Lung microvascular endothelial cell (primary cell): ENCODE measurements around the gene GASK1A. TPM values are rescaled to one million over a fixed set of nuclear protein-coding genes. Genes with fewer than 3 reads are reported as not detected.
"Not testable (repeated sequence)": the region's sequence is repeated elsewhere in the genome, so short reads cannot be mapped to it uniquely, and the experiment has no call there.

Experiments used
- DNase-seq, 2 donors: peaks; one replicate each; pipeline versions ENCODE4 v3.0.0 to v3.0.0-alpha.2; 2010; ENCODE audit warnings: low read depth in 2 of 2
- total RNA-seq: library from RNA; depleted of rRNA; stranded (reverse); fragments of >200 nt; gene quantifications from 2 replicates; pipeline ENCODE4 v1.2.1, GENCODE V29; 2014

Gene GASK1A
- total RNA-seq = not detected in 2 replicates

- DNase-seq = peak in 1 of 2 donors; percentile 8
Observed at GRCh38 chr3:42979044-42979972, at the start of gene GASK1A. Gene GASK1A (plus strand): TSS chr3:42979311. CDS start chr3:42979643, 332 bp downstream.

DNA sequence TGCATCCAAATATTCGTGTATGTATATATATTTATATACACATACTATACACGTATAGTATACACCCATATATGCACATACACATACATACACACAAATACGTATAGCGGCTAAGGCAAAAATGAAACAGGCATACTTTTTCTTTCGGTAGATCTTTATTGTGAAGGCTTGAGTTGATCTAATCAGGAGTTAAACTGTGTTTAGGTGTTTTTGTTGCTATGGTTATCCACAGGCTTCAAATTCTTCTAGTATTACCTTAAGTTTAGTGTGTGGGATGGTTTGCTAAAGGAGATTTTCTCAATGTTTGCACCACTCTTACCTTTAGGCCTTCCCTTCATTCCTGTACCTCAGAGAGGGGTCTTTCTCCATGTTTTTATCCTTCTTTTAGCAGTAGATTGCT lies 45.0 kb upstream of the GASK1A start:
- no peak for DNase-seq

GRCh38 chr3:42934910-42935309 lies 44.2 kb upstream of the GASK1A start:
- no peak for DNase-seq

GRCh38 chr3:42935472-42935871 lies 43.6 kb upstream of the GASK1A start:
- no peak for DNase-seq

- no peak for DNase-seq
Observed at GRCh38 chr3:42936157-42936981, 42.7 kb upstream of the GASK1A start.

DNA sequence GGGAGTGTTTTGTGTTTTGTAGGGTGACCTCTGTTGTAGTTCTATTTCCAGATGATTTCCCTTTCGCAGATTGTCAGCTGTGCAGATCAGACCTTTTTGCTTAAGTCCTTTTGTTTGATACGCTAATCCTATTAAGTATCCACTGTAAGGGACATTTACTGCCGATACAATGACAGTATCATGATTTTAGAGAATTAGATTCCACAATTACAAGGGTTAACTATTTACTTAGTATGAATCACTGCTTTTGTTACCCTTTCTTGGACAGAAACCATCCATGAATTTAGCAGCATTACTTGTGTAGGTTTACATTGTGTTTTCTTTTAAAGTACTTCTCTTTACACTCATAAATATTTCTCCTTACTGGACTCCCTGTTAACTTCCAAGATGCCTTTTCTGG lies 41.8 kb upstream of the GASK1A start:
- no peak for DNase-seq

DNA sequence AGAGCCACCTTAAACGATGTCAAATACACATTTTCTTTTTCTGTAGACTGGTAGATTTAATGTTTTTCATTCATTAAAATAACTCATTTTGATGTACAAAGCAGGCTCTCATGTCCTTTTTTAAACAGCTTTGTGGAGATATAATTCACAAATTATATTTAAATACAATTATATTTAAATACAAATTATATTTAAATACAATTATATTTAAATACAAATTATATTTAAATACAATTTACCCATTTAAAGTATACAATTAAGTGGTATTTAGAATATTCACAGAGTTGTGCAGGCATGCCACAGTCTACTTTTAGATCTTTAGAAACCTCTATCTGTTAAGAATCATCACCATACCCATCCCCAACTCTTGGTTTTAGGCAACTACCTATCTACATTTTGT lies 36.4 kb upstream of the GASK1A start:
- no peak for DNase-seq

- no peak for DNase-seq
Observed at GRCh38 chr3:42946050-42946449, 33.1 kb upstream of the GASK1A start.

GRCh38 chr3:42957573-42957972 lies 21.5 kb upstream of the GASK1A start:
- DNase-seq = no peak

- peak; percentile 30 to 35 for DNase-seq
Observed at GRCh38 chr3:42960282-42960681, 18.8 kb upstream of the GASK1A start.

DNA sequence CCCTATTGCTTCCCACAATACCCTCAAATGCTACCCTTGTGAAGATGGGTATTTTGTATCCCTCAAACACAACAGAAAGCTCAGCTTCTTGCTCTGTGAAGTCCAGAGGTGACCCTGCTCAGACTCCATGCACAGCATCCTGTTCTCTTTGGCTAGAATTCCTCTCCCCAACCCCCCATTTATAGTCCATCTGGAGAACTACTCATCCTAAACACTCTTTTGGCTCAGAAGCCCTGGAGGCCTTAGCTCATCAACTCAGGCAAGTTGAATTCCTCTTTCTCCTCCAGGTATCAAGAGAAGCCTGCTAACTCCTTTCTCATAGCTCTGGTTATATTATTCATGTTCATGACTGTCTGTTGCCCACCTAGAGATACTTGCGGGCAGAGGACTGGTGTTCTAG lies 18.3 kb upstream of the GASK1A start:
- DNase-seq = no peak

GRCh38 chr3:42961633-42962032 lies 17.5 kb upstream of the GASK1A start:
- peak; percentile 64 to 68 for DNase-seq

DNA sequence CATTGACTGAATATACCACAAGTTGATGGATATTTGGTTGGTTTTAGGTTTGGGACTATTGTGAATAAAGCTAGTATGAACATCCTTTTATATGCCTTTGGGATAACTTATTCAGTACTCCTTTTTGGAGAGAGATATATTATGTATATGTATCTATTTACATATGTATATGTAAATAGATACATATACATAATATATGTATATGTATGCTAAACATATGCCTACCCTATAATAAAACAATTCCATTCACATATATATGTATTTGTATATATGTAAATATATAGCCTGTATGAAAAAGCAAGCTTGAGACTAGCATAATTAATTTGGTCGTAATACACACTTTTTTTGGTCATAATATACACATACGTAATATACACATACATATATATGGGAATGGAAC lies 15.8 kb upstream of the GASK1A start:
- DNase-seq = no peak

- DNase-seq = no peak
Observed at GRCh38 chr3:42964266-42964665, 14.8 kb upstream of the GASK1A start.

- no peak for DNase-seq
Observed at GRCh38 chr3:42970557-42970956, 8.6 kb upstream of the GASK1A start.

- no peak for DNase-seq
Observed at GRCh38 chr3:42970976-42971772, 7.9 kb upstream of the GASK1A start.

- not testable (repeated sequence) for DNase-seq
Observed at GRCh38 chr3:42974906-42975305, 4.2 kb upstream of the GASK1A start.

GRCh38 chr3:42975456-42975855 lies 3.7 kb upstream of the GASK1A start:
- DNase-seq = no peak

- no peak for DNase-seq
Observed at GRCh38 chr3:42975955-42976354, 3.2 kb upstream of the GASK1A start.

GRCh38 chr3:42980209-42980608 lies 1.1 kb downstream of the GASK1A start:
- no peak for DNase-seq

- peak; percentile 8 to 13 for DNase-seq
Observed at GRCh38 chr3:42980909-42981308, 1.8 kb downstream of the GASK1A start.
